GM23248 (cell line): ENCODE results near the gene ELF3.

Source experiments
- EZH2 ChIP-seq: fragments of 200-600 bp; sonication (generic); IDR thresholded peaks from 2 replicates; pipeline ENCODE4 v1.6.1; 2018; ENCODE audit warnings: antibody characterized with exemption, mild to moderate bottlenecking; ENCODE audit not compliant: insufficient read depth, poor library complexity, severe bottlenecking
- EZH2phosphoT487 ChIP-seq: fragments of 200-600 bp; sonication (generic); IDR thresholded peaks from 2 replicates; pipeline ENCODE4 v1.6.1; 2018; ENCODE audit warnings: antibody characterized with exemption, moderate library complexity, mild to moderate bottlenecking, low read depth; ENCODE audit not compliant: insufficient read depth

GRCh38 chr1:202018468-202019234, 8.3 kb downstream of the ELF3 start:
- TF ChIP-seq EZH2phosphoT487 (no peak), EZH2 (no peak)
